ENCODE measurements around the gene SMURF2.

The SMURF2 gene

DNA sequence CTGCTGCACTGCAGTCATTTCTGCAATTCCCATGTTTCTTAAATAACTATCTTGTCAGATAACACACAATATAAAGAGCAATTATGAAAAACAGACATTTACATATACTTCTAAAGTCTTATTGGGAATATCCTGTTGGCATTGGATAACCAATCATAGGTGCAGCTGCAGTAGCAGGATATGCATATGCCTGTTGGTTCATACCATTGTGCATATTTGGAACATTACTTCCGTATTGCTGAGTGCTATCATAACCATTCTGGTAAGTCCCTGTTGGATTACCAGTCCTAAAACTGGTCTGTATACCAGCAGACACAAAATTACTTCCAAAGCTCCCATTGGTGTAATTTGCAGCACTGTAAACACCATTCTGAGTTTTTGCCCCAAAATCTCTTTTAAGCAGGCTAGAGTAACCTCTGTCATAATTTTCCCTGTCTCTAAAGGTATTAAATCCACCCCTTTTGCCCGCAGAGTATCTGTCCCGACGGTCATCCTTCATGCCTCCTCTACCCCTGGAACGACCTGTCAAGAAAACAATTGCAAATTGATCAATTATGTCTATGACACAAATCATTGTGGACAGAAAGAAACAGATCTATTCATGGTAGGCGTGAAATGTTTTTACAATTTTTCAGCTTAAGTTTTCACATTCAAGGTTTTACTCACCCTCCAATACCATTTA, 162.2 kb downstream of the SMURF2 start:
- no peak for DNase-seq

DNA sequence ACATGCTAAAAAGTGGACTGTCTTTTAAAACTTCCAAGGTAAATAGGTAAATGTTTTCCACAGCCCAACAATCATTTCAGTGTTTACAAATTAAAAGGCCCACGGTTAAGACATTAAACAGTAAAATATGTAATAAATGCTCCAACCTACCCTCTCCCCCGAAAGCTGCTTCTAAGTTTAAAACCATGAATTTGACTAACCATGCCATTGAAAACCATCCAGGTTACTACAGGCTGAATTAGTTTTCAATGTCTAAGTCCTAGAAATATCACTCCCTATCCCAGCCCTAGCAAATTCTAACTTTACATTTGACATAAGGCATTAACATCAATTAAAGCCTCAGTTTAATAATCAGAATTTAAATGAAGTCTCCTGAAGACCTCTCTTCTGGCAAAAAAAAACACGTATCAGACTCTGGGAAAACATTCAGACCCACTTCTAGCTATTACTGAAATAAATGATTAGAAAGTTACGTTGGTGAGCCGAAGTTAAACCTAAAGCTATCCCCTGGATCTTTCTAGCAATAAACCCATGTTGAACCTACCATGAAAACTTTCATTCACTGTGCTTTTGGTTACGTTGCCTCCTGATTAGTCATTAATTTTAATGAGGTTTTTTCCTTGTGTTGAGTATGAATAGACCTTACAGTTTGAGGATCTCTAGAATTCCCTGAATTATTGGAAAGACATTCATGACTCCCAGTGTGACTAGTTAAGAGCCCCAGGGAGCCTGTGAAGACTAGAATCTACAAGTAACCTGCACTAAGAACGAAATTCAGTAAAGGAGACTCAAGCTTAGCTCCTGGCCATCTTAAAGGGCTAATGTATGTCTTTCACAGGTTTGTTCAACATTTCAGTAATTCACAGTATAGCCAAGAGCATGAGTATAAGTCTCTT, 163.6 kb downstream of the SMURF2 start:
- no peak for DNase-seq

DNA sequence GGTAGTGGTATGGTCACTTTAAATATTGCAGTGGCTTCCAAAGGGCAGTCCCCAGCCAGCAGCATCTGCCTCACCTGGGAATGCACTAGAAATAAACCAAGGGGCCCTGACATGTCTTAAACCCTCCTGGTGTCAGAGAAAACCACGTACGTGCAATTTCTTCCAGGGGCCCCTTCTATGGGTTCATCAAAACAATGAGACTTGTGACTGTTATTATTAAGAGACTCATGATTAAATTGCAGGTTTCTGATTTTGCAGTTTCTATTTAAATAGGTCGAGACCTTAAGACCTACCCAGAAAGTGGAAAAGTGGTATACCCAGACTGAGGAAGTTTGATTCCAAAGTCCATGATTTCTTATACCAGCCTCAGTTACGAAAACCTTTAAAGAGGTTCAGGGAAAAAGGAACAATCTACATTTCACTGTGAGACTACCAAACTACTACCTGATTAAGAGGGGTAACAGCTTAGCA, 164.5 kb downstream of the SMURF2 start:
- no peak for DNase-seq

DNA sequence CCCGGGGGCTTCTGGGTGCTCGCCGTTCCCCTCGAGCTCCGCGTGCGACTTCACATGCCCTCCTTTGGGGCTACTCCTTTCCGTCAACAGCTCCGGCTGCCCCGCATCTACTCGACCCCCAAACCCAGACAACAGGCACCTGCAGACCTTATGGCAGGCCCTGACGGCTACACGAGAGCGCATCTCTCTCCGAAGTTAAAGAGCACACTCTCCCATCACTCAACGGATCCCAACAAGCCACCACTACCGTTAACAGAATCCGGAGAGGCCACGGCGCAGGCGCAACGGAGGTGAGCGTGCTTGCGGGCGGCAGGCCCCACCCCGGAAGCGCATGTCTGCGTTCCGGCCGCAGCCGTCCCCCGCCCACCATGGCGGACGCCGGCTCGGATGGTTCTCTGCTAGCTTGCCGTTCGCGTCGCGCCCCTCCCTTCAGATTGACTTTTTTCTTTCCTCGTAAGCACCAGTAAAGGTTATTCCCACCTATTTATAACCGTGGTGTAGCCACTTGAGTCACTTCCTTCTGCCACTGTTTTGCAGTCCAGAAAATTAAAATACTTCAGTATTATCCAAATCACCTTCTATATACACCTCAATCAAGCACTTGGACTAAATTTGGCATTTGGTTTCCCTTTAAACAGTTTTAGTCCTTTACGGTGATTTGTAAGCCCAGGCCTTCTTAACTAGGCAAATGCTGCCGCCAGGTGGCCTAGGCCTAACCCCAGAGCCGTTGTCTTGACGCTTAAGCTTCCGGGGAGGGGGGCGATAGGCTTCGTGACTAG, 165.1 kb downstream of the SMURF2 start, which contains the start of gene POLG2:
TSS of gene POLG2 (minus strand) at position 269 of the 779 bp plus-strand sequence. CDS start at position 183, 86 bp downstream.
- DNase-seq = peak; percentile 97

DNA sequence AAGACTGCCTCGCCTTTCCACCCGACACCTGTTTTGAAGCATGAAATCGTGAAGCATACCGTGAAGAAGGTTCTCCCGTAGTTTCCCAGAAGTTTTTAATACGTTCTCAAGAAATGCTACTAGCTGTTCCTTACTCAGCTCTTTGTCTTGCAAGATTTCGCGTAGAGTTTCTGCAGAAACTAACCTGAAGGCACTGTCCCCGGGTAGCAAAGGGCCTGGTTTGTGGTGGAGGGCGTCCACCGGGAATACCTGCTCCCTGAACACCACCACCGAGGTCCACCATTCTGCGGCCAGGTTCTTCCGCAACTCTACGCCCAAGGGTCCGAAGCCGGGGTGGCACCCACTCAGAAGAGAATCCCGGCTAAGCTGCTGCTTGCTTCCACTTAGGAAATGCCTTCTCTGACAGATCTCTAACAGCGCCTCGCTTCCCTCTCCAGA, 165.7 kb downstream of the SMURF2 start:
- no peak for DNase-seq

All from activated T-cell treated with anti-CD3 and anti-CD28 coated beads, Interleukin-2, amount 50 U/mL, for 48 hours (primary cell).